K562 (cell line): Measurements from ENCODE around the gene TMEM131. TPM values are rescaled to one million over a fixed set of nuclear protein-coding genes. Genes with fewer than 3 reads are reported as not detected.

Source experiments
- ATAC-seq: fragments of 200-7000 bp; cut with Tn5 transposase; 3 replicates; pipeline ENCODE4 v1.9.1; 2020; ENCODE audit warnings: moderate library complexity
- BruUV-seq: library from RNA; stranded (reverse); fragments of 400-500 nt; replicated peaks from 2 replicates; lab custom pipeline; 2021; lab: Mats Ljungman, UMichigan
- CTCF ChIA-PET: fragments of 300-600 bp; formaldehyde crosslinking; extraction: SDS; loops from one replicate; lab custom pipeline; 2021; ENCODE audit warnings: low intra/inter-chr PET ratio; lab: Yijun Ruan, JAX
- POLR2A ChIA-PET: fragments of 300-600, 350-650 bp; sonication (Branson Sonifier 250); formaldehyde crosslinking; extraction: SDS; loops from one replicate; lab custom pipeline; 2021; ENCODE audit warnings: antibody characterized with exemption, inconsistent platforms; lab: Yijun Ruan, JAX
- DNase-seq, 4 experiments: peaks; one replicate each; pipeline versions ENCODE4 v3.0.0 to v3.0.0-alpha.2; 2011 to 2018; ENCODE audit warnings: low spot score in 3 of 4, mixed read lengths in 3 of 4; ENCODE audit errors: extremely low read depth in 1 of 4
- FAIRE-seq: peaks from 2 replicates; lab custom pipeline; 2011; peaks lifted over from hg19 to GRCh38; lab: Jason Lieb, UNC
- H2AFZ ChIP-seq: 2 replicates; pipeline ENCODE4 v1.6.0; 2011; ENCODE audit warnings: low read depth, low read length, control low read depth, inconsistent platforms
- H3K27ac ChIP-seq: fragments of 200-600 bp; 3 replicates; pipeline ENCODE4 v1.8.0; 2011; ENCODE audit warnings: low read depth, mild to moderate bottlenecking, control low read depth, inconsistent platforms, low read length, moderate library complexity, mixed read lengths; ENCODE audit errors: extremely low read depth
- H3K27me3 ChIP-seq, 2 experiments: fragments of 300-600 bp in 1 of 2; 2 replicates in 1 of 2; 3 replicates in 1 of 2; pipeline versions ENCODE4 v1.6.0 to v1.8.0; 2011; ENCODE audit warnings: inconsistent platforms in 2 of 2, low read length in 2 of 2, mild to moderate bottlenecking in 1 of 2, mixed read lengths in 1 of 2, moderate library complexity in 1 of 2; ENCODE audit not compliant: control insufficient read depth in 2 of 2, insufficient read depth in 2 of 2
- H3K36me3 ChIP-seq: fragments of 300-600 bp; 3 replicates; pipeline ENCODE4 v1.8.0; 2011; ENCODE audit warnings: mild to moderate bottlenecking, low read length, inconsistent platforms; ENCODE audit not compliant: control insufficient read depth, insufficient read depth
- H3K4me1 ChIP-seq, 2 experiments: fragments of 200-600 bp in 1 of 2; replicated peaks in 1 of 2; 2 replicates in 1 of 2; 3 replicates in 1 of 2; pipeline versions ENCODE4 v1.5.1 to v1.8.0; 2011; ENCODE audit warnings: inconsistent platforms in 2 of 2, low read length in 2 of 2, mild to moderate bottlenecking in 1 of 2, mixed read lengths in 1 of 2, moderate library complexity in 1 of 2; ENCODE audit not compliant: control insufficient read depth in 2 of 2, insufficient read depth in 2 of 2
- H3K4me2 ChIP-seq: 2 replicates; pipeline ENCODE4 v1.6.1; 2011; ENCODE audit warnings: low read length, control low read depth, inconsistent platforms, mixed read lengths; ENCODE audit not compliant: insufficient read depth
- H3K4me3 ChIP-seq: fragments of 200-600 bp; sonication (generic), shearing (Covaris generic); 2 replicates; pipeline ENCODE4 v1.5.1; 2016; ENCODE audit warnings: control low read depth, inconsistent platforms
- H3K79me2 ChIP-seq: fragments of 200-600 bp; 3 replicates; pipeline ENCODE4 v1.8.0; 2011; ENCODE audit warnings: low read length, inconsistent platforms; ENCODE audit not compliant: control insufficient read depth, insufficient read depth
- H3K9ac ChIP-seq, 2 experiments: 2 replicates each; pipeline versions ENCODE4 v1.6.0 to v1.6.1; 2011; ENCODE audit warnings: low read depth in 2 of 2, low read length in 2 of 2, control low read depth in 1 of 2, inconsistent platforms in 1 of 2, mild to moderate bottlenecking in 1 of 2, mixed read lengths in 1 of 2; ENCODE audit not compliant: insufficient read depth in 1 of 2
- H3K9me1 ChIP-seq: one replicate; pipeline ENCODE4 v1.6.0; 2011; ENCODE audit warnings: inconsistent platforms, mild to moderate bottlenecking, low read length, moderate library complexity; ENCODE audit not compliant: control insufficient read depth, insufficient read depth
- H3K9me3 ChIP-seq: replicated peaks from 2 replicates; pipeline ENCODE4 v1.5.1; 2011; ENCODE audit warnings: low read depth, low read length, inconsistent platforms; ENCODE audit not compliant: control insufficient read depth, insufficient read depth
- H4K20me1 ChIP-seq: replicated peaks from 2 replicates; pipeline ENCODE4 v1.6.1; 2011; ENCODE audit warnings: low read length, inconsistent platforms, mixed read lengths; ENCODE audit not compliant: control insufficient read depth, insufficient read depth
- BCL6 ChIP-seq: fragments of 250-450 bp; sonication (Bioruptor Pico); IDR thresholded peaks from 2 replicates; pipeline ENCODE4 v1.4.0; 2020
- SAFB2 ChIP-seq: fragments of 200-400 bp; formaldehyde crosslinking; IDR thresholded peaks from 2 replicates; pipeline ENCODE4 v1.6.1; 2018; ENCODE audit warnings: borderline replicate concordance, low read length, low read depth, moderate library complexity; ENCODE audit not compliant: severe bottlenecking
- ZNF717 ChIP-seq: fragments of 250-450 bp; sonication (Bioruptor Pico); IDR thresholded peaks from 2 replicates; pipeline ENCODE4 v1.5.0; 2021
- WGBS: fragments of 100-300 bp; shearing (Covaris generic); methylation state at CpG from one replicate; pipeline ENCODE4 v1.1.6; 2016; ENCODE audit warnings: low coverage, mixed read lengths; ENCODE audit not compliant: insufficient coverage; ENCODE audit errors: missing lambda C conversion rate; 5-methylcytosine and 5-hydroxymethylcytosine counted together
- in situ Hi-C: fragments of 300-500 bp; cut with MboI; formaldehyde crosslinking; loops from 4 replicates; pipeline ENCODE4 v1.15.0; 2018; ENCODE audit warnings: inconsistent platforms, mixed read lengths
- intact Hi-C: fragments of 100-400 bp; cut with micrococcal nuclease; formaldehyde crosslinking; loops from 2 replicates; pipeline ENCODE4 v1.14.2; 2022
- polyA plus RNA-seq, 8 experiments: library from polyadenylated mRNA; depleted of rRNA in 4 of 8; stranded (reverse) in 5 of 8; unstranded in 3 of 8; fragments of >200 nt; fragmentation: Nextera tagmentation in 2 of 8; fragmentation: Illumina TruSeq in 1 of 8; extraction: Ambion mirVana in 2 of 8; extraction: Trizol in 1 of 8; gene quantifications; 2 replicates each; pipeline versions ENCODE4 v1.2.1 to v1.2.3, GENCODE V29; 2011 to 2014; ENCODE audit warnings: inconsistent platforms in 1 of 8, missing spikeins in 1 of 8
- total RNA-seq, 7 experiments: library from RNA; depleted of rRNA in 6 of 7; stranded (reverse); fragments of >200 nt in 6 of 7; fragmentation: Illumina TruSeq in 2 of 7; extraction: Trizol in 2 of 7; gene quantifications; 2 replicates each; pipeline versions ENCODE4 v1.2.1 to v1.2.3, GENCODE V29; 2011 to 2021; ENCODE audit warnings: low replicate concordance in 1 of 7

The TMEM131 gene
- total and polyA plus RNA-seq, 9 of the 15 experiments (the other 6 are each of a cell fraction or from before 2014, with no cell fraction given): 2.5 to 21.1 (median 12.4) TPM

GRCh38 chr2:97926946-97927345 lies 68.8 kb downstream of the TMEM131 start (continued):
- no peak for TF ChIP-seq ZNF717 (CRISPR knock-in tag)

- Histone ChIP-seq H3K36me3 (peaks cover 9% of the 10 kb centered on the region; the same call in 2 of the 3 replicates), H3K4me1 (no peaks in the 10 kb centered on the region), H4K20me1 (no peaks in the 10 kb centered on the region), H3K27ac (no peak overlapping the region), H3K9ac (no peak overlapping the region), H3K27me3 (no peaks in the 10 kb centered on the region), H3K79me2 (peaks cover 2% of the 10 kb centered on the region; the same call in 1 of the 3 replicates), H2AFZ (no peak overlapping the region), H3K9me3 (no peaks in the 10 kb centered on the region), H3K4me2 (no peak overlapping the region), H3K4me3 (no peak overlapping the region), H3K9me1 (no peaks in the 10 kb centered on the region)
- ATAC-seq: no peak
- TF ChIP-seq BCL6 (CRISPR knock-in tag): no peak
- ChIA-PET CTCF (no interaction called here), POLR2A (interaction anchor here (0.7 to 0.9 kb wide), 2 partner anchors 10 to 12 kb away, joined by 3 read pairs; no protein-coding TSS in a partner anchor)
- FAIRE-seq: no peak
- intact Hi-C loops: no loop called here
- in situ Hi-C loops: no loop called here
- no TSS peak for BruUV-seq
- WGBS: 93% methylated on average over 4 of the region's 4 CpGs
- no peak for DNase-seq
These were observed 71.6 kb downstream of the TMEM131 start for GRCh38 chr2:97924194-97924593.

- Histone ChIP-seq H3K4me3 (no peak overlapping the region), H4K20me1 (no peaks in the 10 kb centered on the region), H3K27ac (no peak overlapping the region), H3K9me3 (no peaks in the 10 kb centered on the region), H3K9me1 (no peaks in the 10 kb centered on the region), H3K4me2 (no peak overlapping the region), H3K27me3 (no peaks in the 10 kb centered on the region), H3K36me3 (peaks cover 4% of the 10 kb centered on the region; the same call in 1 of the 3 replicates), H3K79me2 (peaks cover 8% of the 10 kb centered on the region; the same call in 2 of the 3 replicates), H2AFZ (no peak overlapping the region), H3K9ac (no peak overlapping the region), H3K4me1 (no peaks in the 10 kb centered on the region)
- no peak for DNase-seq
- in situ Hi-C loops: no loop called here
- no TSS peak for BruUV-seq
- ChIA-PET POLR2A (interaction anchor here (1.2 kb wide), 1 partner anchor 13 kb away, joined by 3 read pairs; no protein-coding TSS in a partner anchor), CTCF (no interaction called here)
- intact Hi-C loops: no loop called here
- no peak for FAIRE-seq
- ATAC-seq: no peak
- WGBS: 100% methylated on average over 3 of the region's 3 CpGs
- TF ChIP-seq SAFB2: no peak
These were observed 75.9 kb downstream of the TMEM131 start for GRCh38 chr2:97919858-97920257.
